Spleen (tissue), 7 donors: ENCODE data around the gene HCFC1R1.

Experiments
- POLR2A ChIP-seq, 3 donors: fragments of 450-650 bp; IDR thresholded peaks; one replicate each; pipeline ENCODE4 v1.5.1; 2017; ENCODE audit warnings: antibody characterized with exemption in 3 of 3, mild to moderate bottlenecking in 1 of 3
- TF ChIP-seq, protein P1 (sequence below), 11 experiments: fragments of 200-600 bp in 7 of 11; fragments of 450-650 bp in 4 of 11; sonication (generic) in 4 of 11; IDR thresholded peaks in 8 of 11; conservative IDR thresholded peaks in 3 of 11; 1 replicate in 7 of 11; 2 replicates in 4 of 11; pipeline versions ENCODE4 v1.4.0 to v1.8.0; 2016 to 2021; ENCODE audit warnings: antibody characterized with exemption in 11 of 11, inconsistent platforms in 4 of 11, mild to moderate bottlenecking in 1 of 11
- donor health status: DM: no; HTN: no; CAD: no; lungs with moderate emphysema.
- donor health status: DM: no; HTN: no; CAD: no.
- donor health status: DM: no; HTN: no; CAD: no.

DNA sequence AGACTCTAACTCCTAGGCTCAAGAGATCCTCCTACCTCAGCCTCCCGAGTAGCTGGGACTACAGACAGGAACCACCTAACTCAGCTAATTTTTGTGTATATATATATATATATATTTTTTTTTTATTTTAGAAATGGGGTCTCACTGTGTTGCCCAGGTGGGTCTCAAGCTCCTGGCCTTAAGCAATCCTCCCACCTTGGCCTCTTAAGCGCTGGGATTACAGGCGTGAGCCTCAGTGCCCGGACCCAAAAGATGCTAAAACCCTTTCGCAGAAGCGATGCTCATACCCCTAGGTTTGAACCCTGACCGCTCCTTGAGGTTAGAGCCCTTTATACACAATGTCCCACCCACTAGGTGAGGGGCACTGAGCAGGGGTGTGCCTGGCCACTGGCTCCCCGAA lies 13.2 kb downstream of the HCFC1R1 start:
- TF ChIP-seq, protein P1, sequence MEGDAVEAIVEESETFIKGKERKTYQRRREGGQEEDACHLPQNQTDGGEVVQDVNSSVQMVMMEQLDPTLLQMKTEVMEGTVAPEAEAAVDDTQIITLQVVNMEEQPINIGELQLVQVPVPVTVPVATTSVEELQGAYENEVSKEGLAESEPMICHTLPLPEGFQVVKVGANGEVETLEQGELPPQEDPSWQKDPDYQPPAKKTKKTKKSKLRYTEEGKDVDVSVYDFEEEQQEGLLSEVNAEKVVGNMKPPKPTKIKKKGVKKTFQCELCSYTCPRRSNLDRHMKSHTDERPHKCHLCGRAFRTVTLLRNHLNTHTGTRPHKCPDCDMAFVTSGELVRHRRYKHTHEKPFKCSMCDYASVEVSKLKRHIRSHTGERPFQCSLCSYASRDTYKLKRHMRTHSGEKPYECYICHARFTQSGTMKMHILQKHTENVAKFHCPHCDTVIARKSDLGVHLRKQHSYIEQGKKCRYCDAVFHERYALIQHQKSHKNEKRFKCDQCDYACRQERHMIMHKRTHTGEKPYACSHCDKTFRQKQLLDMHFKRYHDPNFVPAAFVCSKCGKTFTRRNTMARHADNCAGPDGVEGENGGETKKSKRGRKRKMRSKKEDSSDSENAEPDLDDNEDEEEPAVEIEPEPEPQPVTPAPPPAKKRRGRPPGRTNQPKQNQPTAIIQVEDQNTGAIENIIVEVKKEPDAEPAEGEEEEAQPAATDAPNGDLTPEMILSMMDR (IDR thresholded peaks at IDR 0.05 in 8 of 11, conservative IDR thresholded peaks at IDR 0.05 in 3 of 11), result no peak
- TF ChIP-seq POLR2A (IDR thresholded peaks at IDR 0.05), result no peak
